ENCODE measurements around the gene PVALEF. TPM values are rescaled to one million over a fixed set of nuclear protein-coding genes. Genes with fewer than 3 reads are reported as not detected.

PVALEF gene
- total and polyA plus RNA-seq, 2 experiments from 2014 or later: 0.37 to 0.86 TPM

GRCh38 chr17:81130385-81131361, 34.6 kb upstream of the PVALEF start:
- no peak for TF ChIP-seq CTCF (IDR thresholded peaks at IDR 0.05; ENCODE audit: low read depth, low read length)
- Histone ChIP-seq H3K9me3 (ENCODE audit: low read depth) (no peaks in the 10 kb centered on the region), H3K4me1 (ENCODE audit: low read depth) (peaks cover 6% of the 10 kb centered on the region), H3K36me3 (no peaks in the 10 kb centered on the region), H3K4me3 (no peak overlapping the region), H3K27me3 (no peaks in the 10 kb centered on the region), H3K27ac (no peak overlapping the region)
- DNase-seq (ENCODE audit: low read depth in 1 of 2, low spot score in 1 of 2): no peak

DNA sequence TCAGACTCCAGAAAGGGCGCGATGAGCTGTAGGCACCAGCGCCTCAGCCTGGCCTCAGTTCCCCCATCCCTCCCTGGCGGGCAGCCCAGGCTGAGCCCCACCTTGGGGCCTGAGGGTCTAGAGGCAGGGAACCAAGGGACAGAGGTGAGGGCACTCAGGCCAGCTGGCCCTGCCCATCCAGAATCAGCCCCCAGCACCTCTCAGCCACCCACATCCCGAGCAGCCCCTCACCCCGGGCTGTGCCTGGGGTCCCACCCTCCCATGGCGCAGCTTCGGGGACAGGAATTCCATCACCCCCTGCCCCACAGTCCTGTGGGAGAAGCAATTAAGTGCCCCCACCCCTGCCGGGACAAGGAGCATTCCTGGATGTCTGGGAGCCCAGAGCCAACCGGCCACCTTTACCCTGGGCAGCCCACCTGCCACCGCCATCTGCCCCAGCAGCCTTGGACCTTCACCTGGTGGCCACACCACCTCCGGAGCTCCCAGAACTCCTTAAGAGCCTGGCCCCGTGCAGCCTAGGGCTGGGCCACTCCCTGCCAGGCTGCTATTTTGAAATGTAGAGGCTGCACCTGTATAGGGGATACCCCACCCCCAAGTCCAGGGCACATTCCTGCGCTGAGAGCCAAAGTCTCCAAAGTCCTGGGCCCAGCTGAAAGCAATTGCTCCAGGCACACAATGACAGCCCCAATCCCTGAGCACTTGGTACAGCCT, 33.7 kb upstream of the PVALEF start:
- no peak for DNase-seq (ENCODE audit: low read depth in 1 of 2, low spot score in 1 of 2)
- no peaks in the 10 kb centered on the region for H3K27me3 ChIP-seq
- H3K9me3 ChIP-seq (ENCODE audit: low read depth): no peaks in the 10 kb centered on the region
- H3K4me1 ChIP-seq (ENCODE audit: low read depth): peaks cover 6% of the 10 kb centered on the region
- no peak overlapping the region for H3K27ac ChIP-seq
- TF ChIP-seq CTCF (IDR thresholded peaks at IDR 0.05; ENCODE audit: low read depth, low read length): no peak
- no peaks in the 10 kb centered on the region for H3K36me3 ChIP-seq
- H3K4me3 ChIP-seq: no peak overlapping the region

GRCh38 chr17:81132197-81132540, 33.1 kb upstream of the PVALEF start:
- no peak for DNase-seq (ENCODE audit: low read depth in 1 of 2, low spot score in 1 of 2)
- H3K36me3 ChIP-seq: no peaks in the 10 kb centered on the region
- H3K27me3 ChIP-seq: no peaks in the 10 kb centered on the region
- H3K4me3 ChIP-seq: no peak overlapping the region
- H3K27ac ChIP-seq: no peak overlapping the region
- peaks cover 6% of the 10 kb centered on the region for H3K4me1 ChIP-seq (ENCODE audit: low read depth)
- H3K9me3 ChIP-seq (ENCODE audit: low read depth): no peaks in the 10 kb centered on the region
- no peak for TF ChIP-seq CTCF (IDR thresholded peaks at IDR 0.05; ENCODE audit: low read depth, low read length)

- Histone ChIP-seq H3K27me3 (no peaks in the 10 kb centered on the region), H3K4me1 (ENCODE audit: low read depth) (peaks cover 6% of the 10 kb centered on the region), H3K9me3 (ENCODE audit: low read depth) (no peaks in the 10 kb centered on the region), H3K36me3 (no peaks in the 10 kb centered on the region), H3K27ac (no peak overlapping the region), H3K4me3 (no peak overlapping the region)
- TF ChIP-seq CTCF (IDR thresholded peaks at IDR 0.05; ENCODE audit: low read depth, low read length): no peak
- DNase-seq (ENCODE audit: low read depth in 1 of 2, low spot score in 1 of 2): no peak
These were observed 32.3 kb upstream of the PVALEF start for GRCh38 chr17:81132770-81133723.
